ENCODE data around the gene SEMA5B. TPM values are rescaled to one million over a fixed set of nuclear protein-coding genes. Genes with fewer than 3 reads are reported as not detected.

SEMA5B gene
- total RNA-seq, 6 donors from 2014 or later: 0.33 to 0.71 (median 0.65) TPM; not detected in 2

GRCh38 chr3:122947196-122947595, 80.4 kb downstream of the SEMA5B start:
- WGBS, 2 donors: 79 to 95% methylated on average over 4 to 7 of the region's 7 CpGs
- TF ChIP-seq POLR2A (IDR thresholded peaks at IDR 0.05): no peak
- no peak for TF ChIP-seq CTCF (IDR thresholded peaks at IDR 0.05)
- no peak for TF ChIP-seq POLR2AphosphoS5 (IDR thresholded peaks at IDR 0.05)
- no peak for TF ChIP-seq EP300 (IDR thresholded peaks at IDR 0.05)
- Histone ChIP-seq H3K36me3 (no peaks in the 10 kb centered on the region), H3K4me1 (peaks cover 0 to 10% (median 5%) of the 10 kb centered on the region in 4 donors), H3K27ac (no peak overlapping the region), H3K4me3 (no peak overlapping the region), H3K27me3 (no peaks in the 10 kb centered on the region), H3K9me3 (no peaks in the 10 kb centered on the region)
- DNase-seq (no peak), ATAC-seq (ENCODE audit: low FRiP score in 2 of 2) (no peak)

- no peak for TF ChIP-seq CTCF (IDR thresholded peaks at IDR 0.05)
- no peak for TF ChIP-seq POLR2AphosphoS5 (IDR thresholded peaks at IDR 0.05)
- TF ChIP-seq EP300 (IDR thresholded peaks at IDR 0.05): no peak
- no peak for TF ChIP-seq POLR2A (IDR thresholded peaks at IDR 0.05)
- H3K4me1 ChIP-seq: peaks cover 0 to 10% (median 5%) of the 10 kb centered on the region in 4 donors
- H3K9me3 ChIP-seq: no peaks in the 10 kb centered on the region
- H3K4me3 ChIP-seq: no peak overlapping the region
- DNase-seq: no peak
- H3K27ac ChIP-seq: no peak overlapping the region
- H3K36me3 ChIP-seq: no peaks in the 10 kb centered on the region
- no peaks in the 10 kb centered on the region for H3K27me3 ChIP-seq
- no peak for ATAC-seq (ENCODE audit: low FRiP score in 2 of 2)
Measured at GRCh38 chr3:122946185-122946584, 81.4 kb downstream of the SEMA5B start.

- Histone ChIP-seq H3K36me3 (no peaks in the 10 kb centered on the region), H3K4me3 (no peak overlapping the region), H3K9me3 (no peaks in the 10 kb centered on the region), H3K4me1 (peaks cover 0 to 10% (median 7%) of the 10 kb centered on the region in 4 donors), H3K27ac (no peak overlapping the region), H3K27me3 (no peaks in the 10 kb centered on the region)
- ATAC-seq (ENCODE audit: low FRiP score in 2 of 2) (no peak), DNase-seq (no peak)
- TF ChIP-seq EP300 (IDR thresholded peaks at IDR 0.05) (no peak), POLR2AphosphoS5 (IDR thresholded peaks at IDR 0.05) (no peak), CTCF (IDR thresholded peaks at IDR 0.05) (no peak), POLR2A (IDR thresholded peaks at IDR 0.05) (no peak)
- WGBS, 2 donors: 92 to 93% methylated on average over 2 of the region's 2 CpGs
Measured at GRCh38 chr3:122945230-122945629, 82.3 kb downstream of the SEMA5B start.

GRCh38 chr3:122944671-122945161, 82.8 kb downstream of the SEMA5B start:
- no peak overlapping the region for H3K4me3 ChIP-seq
- no peaks in the 10 kb centered on the region for H3K27me3 ChIP-seq
- TF ChIP-seq POLR2A (IDR thresholded peaks at IDR 0.05): no peak
- no peak for TF ChIP-seq EP300 (IDR thresholded peaks at IDR 0.05)
- TF ChIP-seq CTCF (IDR thresholded peaks at IDR 0.05): no peak
- TF ChIP-seq POLR2AphosphoS5 (IDR thresholded peaks at IDR 0.05): no peak
- H3K4me1 ChIP-seq: peaks cover 0 to 10% (median 7%) of the 10 kb centered on the region in 4 donors
- H3K9me3 ChIP-seq: no peaks in the 10 kb centered on the region
- 81 to 83% methylated on average over 3 to 7 of the region's 7 CpGs for WGBS, 2 donors
- no peaks in the 10 kb centered on the region for H3K36me3 ChIP-seq
- no peak overlapping the region for H3K27ac ChIP-seq
- DNase-seq: peak in 1 of 2 donors; percentile 15
- ATAC-seq (ENCODE audit: low FRiP score in 2 of 2): no peak

GRCh38 chr3:122943828-122944190, 83.8 kb downstream of the SEMA5B start:
- H3K27ac ChIP-seq: no peak overlapping the region
- no peak overlapping the region for H3K4me3 ChIP-seq
- H3K9me3 ChIP-seq: no peaks in the 10 kb centered on the region
- 59 to 94% methylated on average over 3 of the region's 3 CpGs for WGBS, 2 donors
- no peak for ATAC-seq (ENCODE audit: low FRiP score in 2 of 2)
- TF ChIP-seq EP300 (IDR thresholded peaks at IDR 0.05): no peak
- TF ChIP-seq POLR2AphosphoS5 (IDR thresholded peaks at IDR 0.05): no peak
- no peak for TF ChIP-seq POLR2A (IDR thresholded peaks at IDR 0.05)
- no peak for TF ChIP-seq CTCF (IDR thresholded peaks at IDR 0.05)
- no peaks in the 10 kb centered on the region for H3K36me3 ChIP-seq
- no peaks in the 10 kb centered on the region for H3K27me3 ChIP-seq
- DNase-seq: no peak
- H3K4me1 ChIP-seq: peaks cover 0 to 10% (median 7%) of the 10 kb centered on the region in 4 donors
